NOMO-1 (cell line): Measurements from ENCODE around the gene ACCS.

Experiments
- DNase-seq, 2 experiments: peaks; one replicate each; lab custom pipeline; 2025; ENCODE audit not compliant: unreplicated experiment in 2 of 2; lab: John Stamatoyannopoulos, UW

Gene ACCS

DNA sequence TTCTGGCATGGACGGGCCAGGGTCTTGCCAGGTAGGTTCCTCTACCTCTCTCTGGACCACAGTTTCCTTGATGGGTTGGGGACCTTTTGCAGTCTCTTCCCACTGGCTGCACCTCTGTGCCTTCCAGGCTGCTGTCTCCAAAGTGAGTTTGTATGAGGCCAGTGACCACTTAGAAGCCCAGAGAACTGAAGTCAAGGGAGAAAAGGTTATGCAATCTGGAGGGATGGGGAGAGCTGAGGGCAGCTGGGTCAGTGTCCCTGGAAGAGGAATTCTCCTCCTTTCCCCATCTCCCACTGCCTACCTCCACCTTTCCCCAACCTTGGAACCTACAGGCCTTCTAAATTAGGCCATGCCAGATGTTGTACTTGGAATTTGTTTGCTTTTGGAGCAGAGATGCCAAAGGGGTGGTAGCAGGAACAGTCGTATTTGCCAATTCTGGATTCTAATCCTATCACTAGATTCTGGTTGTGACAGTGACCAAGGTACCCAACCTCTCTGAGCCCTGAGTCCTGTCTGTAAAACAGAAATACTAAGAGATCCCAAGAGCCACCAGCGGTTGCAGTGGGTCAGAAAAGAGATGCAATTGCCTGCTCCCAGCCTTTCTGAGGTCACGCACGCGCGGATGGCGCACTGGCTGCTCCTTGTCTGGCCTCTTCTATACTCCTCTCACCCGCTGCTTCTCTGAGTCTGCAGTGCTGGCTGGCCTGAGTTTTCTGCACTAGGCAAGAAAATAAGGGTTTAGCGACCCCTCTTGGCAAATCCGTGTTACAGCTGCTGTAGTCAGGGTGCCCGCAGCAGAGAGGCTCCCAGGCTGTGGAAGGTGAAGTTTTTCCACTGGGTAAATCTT is 29.0 kb upstream of the ACCS start:
- peak; percentile 13 to 53 for DNase-seq

DNA sequence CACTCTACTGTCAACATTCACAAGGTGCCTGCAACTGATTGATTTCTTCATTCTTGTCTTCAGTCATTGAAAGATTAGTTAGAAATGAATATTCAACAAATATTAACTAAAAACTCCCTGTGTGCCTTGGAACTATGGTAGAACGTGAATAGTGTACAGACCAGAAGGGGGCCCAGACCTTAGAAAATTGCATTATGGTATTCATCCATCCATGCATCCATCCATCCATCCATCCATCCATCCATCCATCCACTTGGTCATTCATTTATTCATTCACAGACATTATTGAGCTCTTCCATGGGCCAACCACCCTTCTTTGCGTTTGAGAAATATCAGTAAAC is 28.4 kb upstream of the ACCS start:
- no peak for DNase-seq

- no peak for DNase-seq
Observed at GRCh38 chr11:44043157-44043556, 22.9 kb upstream of the ACCS start.

DNA sequence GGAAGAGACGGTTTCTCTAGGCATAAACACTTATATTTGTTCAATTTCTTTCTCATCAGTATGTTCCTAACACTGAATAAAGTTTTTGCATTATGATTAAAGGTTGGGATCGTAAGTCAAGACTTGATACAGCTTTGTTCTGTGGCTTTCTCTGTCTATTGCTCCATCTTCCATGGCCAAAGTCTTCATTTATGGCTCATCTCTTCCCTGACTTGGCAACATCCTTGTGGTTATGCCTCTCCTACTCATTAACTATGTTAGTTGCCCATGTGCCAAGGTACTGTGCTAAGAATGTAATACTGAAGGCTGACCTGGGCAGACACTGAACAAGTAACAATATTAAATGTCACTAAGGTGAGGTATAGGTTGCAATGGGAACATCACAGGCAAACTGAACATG is 19.9 kb upstream of the ACCS start:
- no peak for DNase-seq

GRCh38 chr11:44047298-44047697 is 18.8 kb upstream of the ACCS start:
- no peak for DNase-seq

GRCh38 chr11:44047931-44048431 is 18.1 kb upstream of the ACCS start, which contains the start of gene ACCSL:
Gene ACCSL (plus strand): TSS chr11:44047981. CDS start chr11:44048037, 56 bp downstream.
- DNase-seq: no peak

GRCh38 chr11:44049832-44050231 is 16.2 kb upstream of the ACCS start:
- DNase-seq: no peak

GRCh38 chr11:44051171-44051570 is 14.9 kb upstream of the ACCS start:
- no peak for DNase-seq

DNA sequence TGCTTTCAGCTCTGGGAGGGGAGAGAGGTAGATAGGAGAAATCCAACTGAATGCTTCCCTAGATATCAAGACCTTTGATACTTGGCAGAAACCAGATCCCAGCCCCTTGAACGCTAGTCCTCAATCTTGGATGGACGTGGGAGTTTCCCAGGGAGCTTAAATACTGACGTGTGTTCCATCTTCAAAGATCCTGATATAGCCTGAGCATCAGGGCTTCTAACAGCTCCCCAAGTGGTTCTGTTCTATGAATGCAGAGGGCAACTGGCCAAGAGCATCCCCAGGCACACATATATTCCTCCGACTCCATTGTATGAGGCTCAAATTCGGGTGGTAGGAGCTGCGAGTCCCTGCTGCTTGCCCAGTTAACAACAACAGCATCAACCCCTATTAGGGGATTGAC is 8.7 kb upstream of the ACCS start:
- no peak for DNase-seq

- no peak for DNase-seq
Observed at GRCh38 chr11:44058275-44058674, 7.8 kb upstream of the ACCS start.

GRCh38 chr11:44065161-44065661 is 859 bp upstream of the ACCS start:
- no peak for DNase-seq

GRCh38 chr11:44066732-44067141 is 667 bp downstream of the ACCS start:
- DNase-seq: peak in 1 of 2 experiments; percentile 25

DNA sequence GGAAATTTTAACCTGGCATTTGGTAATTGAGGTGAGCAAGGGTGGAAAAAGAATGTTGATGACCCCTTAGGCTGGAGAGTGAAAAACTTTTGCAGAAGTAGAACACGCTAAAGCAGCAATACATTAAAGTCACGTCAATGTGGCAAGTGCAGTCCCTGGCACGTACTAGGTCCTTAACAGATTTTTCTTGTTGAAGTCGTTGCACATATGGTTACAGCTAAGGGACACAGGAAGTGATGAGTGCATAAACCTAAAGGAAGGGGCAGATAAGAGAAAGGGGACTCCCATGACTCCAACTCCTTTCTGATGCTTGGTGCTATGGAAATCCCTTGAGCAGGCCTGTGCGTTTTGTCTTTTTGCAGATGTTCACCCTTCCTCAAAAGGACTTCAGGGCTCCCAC is 1.2 kb downstream of the ACCS start:
- peak; percentile 38 to 64 for DNase-seq

- no peak for DNase-seq
Observed at GRCh38 chr11:44068180-44068579, 2.1 kb downstream of the ACCS start.

DNA sequence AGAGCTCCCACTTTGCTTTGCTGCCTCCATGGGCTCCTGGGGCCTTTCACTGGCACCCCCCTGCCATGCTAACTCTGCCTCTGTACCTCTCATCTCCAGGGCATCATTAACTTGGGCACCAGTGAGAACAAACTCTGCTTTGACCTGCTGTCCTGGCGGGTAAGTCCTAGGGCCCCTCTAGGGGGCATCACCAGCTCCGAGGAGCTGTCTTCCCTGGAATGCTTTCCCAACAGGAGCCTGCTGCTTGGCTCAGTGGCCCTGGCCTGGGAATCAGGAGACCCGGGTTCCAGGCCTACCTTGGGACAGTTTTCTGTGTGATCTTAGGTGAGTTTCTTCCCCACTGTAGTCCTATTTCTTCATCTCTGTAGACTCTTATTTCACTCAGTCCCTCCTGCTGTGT is 5.1 kb downstream of the ACCS start:
- DNase-seq: no peak

DNA sequence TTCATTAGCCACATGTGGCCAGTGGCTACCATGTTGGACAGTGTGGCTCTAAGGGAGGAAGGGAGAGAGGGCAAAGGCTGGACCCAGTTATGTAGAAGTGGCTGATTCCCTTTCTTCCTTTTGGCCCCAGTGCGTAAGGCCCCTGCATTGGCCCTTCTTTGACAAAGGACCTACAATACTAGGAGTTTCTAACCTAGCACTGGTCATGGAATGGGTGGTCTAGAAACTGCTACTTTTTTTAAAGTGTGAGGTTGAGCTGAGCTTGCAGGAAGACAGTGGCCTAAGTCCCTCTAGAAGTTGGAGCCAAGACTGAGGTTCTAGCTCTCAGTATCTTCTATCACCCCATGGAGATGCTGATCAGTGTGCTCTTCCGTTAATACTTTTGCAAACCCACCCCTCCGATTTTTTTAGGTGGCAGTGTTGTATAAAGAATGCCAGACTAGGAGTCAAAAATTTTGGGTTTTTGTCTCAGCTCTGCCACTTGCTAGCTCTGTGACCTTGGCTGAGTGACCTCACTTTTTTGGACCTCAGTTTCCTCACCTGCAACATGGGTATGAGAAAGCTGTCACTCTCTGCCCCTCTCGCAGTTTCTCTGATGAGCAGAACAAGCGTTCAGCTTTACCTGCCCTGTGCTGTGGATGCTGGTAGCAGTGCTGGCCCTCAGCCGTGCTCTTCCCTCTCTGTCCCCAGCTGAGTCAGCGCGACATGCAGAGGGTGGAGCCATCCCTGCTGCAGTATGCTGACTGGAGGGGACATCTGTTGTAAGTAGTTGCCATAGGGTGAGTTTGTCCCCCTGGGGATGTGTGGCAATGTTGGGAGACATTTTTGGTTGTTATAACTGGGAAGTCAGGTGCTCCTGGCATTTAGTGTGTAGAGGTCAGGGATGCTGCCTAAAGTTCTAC is 6.9 kb downstream of the ACCS start:
- no peak for DNase-seq

- no peak for DNase-seq
Observed at GRCh38 chr11:44078794-44079193, 12.7 kb downstream of the ACCS start.

DNA sequence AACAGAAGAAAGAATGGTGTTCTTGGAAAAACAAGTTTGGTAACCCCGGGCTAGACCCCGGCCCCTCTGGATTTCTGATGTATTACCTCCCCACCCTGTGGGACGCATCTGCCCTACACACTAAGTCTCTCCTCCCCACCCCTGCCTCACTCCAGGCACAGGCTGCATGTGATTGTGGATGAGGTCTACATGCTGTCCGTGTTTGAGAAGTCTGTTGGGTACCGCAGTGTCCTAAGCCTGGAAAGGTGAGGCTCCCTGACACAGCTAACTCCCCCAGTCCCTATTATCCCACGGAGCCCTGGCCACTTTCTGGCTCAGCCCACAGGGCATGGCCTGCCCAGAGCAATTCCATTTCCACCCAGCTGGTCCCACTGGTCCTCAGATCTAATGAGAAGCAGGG is 13.3 kb downstream of the ACCS start:
- no peak for DNase-seq

DNA sequence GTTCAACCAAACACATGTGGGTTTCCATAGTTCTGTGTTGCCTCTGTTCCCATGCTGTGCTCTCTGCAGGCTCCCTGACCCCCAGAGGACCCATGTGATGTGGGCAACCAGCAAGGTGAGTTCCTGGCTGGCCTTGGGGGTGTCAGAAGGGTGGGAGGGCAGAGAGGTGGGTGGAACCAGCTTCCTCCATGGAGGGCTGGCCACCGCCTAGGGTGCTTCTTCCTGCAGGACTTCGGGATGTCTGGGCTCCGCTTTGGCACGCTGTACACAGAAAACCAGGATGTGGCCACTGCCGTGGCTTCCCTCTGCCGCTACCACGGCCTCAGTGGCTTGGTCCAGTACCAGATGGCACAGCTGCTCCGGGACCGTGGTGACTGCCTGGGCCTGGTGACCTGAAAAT is 14.9 kb downstream of the ACCS start:
- no peak for DNase-seq

DNA sequence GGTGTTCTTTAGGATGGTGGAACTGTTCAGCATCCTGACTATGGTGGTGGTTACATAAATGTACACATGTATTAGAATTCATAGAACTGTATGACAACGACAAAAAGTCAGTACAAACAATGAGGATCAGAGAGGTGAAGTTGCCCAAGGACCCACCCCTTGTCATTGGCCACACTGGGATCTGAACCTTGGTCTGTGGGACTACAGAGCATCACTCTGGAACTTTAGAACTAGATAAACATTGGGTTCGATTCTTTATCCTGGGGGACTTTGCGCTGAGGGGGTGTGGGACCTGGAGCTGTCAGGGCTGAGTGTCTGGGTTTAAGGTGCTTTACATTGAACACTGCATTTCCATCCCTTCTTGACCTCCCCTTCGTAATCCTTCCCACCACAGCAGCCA is 16.6 kb downstream of the ACCS start:
- DNase-seq: no peak

DNA sequence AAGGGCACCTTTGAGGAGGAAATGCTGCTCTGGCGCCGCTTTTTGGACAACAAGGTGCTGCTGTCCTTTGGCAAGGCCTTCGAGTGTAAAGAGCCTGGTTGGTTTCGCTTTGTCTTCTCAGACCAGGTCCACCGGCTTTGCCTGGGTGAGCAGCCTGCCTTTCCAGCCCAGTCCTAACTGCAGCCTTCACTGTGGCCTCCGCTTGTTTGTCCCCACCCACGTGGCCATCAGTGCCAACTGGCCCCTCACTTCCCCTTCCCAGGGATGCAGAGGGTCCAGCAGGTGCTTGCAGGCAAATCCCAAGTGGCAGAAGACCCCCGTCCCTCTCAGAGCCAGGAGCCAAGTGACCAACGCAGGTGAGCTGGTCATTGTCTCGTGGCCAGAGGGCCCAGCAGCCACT is 17.4 kb downstream of the ACCS start:
- no peak for DNase-seq
